NB4 (cell line): ENCODE results near the gene ZNF618.

Source experiments
- DNase-seq: peaks from one replicate; pipeline ENCODE4 v3.0.0; 2010; ENCODE audit warnings: low read depth
- H3K4me3 ChIP-seq: one replicate; pipeline ENCODE4 v1.5.1; 2011; ENCODE audit warnings: mild to moderate bottlenecking, low read depth, low read length, moderate library complexity
- MYC ChIP-seq: IDR thresholded peaks from 2 replicates; pipeline ENCODE4 v1.6.1; 2011; ENCODE audit warnings: low read depth, low read length
- POLR2A ChIP-seq: IDR thresholded peaks from 2 replicates; pipeline ENCODE4 v1.6.1; 2011; ENCODE audit warnings: mild to moderate bottlenecking; ENCODE audit not compliant: insufficient read length; ENCODE audit errors: extremely low read depth
- TF ChIP-seq, protein P1 (sequence below): IDR thresholded peaks from 2 replicates; pipeline ENCODE4 v1.6.1; 2011; ENCODE audit warnings: low read depth, low read length
- TF ChIP-seq, protein P2 (sequence below): IDR thresholded peaks from one replicate; pipeline ENCODE4 v1.5.1; 2012; ENCODE audit warnings: low read depth, low read length

Gene ZNF618

DNA sequence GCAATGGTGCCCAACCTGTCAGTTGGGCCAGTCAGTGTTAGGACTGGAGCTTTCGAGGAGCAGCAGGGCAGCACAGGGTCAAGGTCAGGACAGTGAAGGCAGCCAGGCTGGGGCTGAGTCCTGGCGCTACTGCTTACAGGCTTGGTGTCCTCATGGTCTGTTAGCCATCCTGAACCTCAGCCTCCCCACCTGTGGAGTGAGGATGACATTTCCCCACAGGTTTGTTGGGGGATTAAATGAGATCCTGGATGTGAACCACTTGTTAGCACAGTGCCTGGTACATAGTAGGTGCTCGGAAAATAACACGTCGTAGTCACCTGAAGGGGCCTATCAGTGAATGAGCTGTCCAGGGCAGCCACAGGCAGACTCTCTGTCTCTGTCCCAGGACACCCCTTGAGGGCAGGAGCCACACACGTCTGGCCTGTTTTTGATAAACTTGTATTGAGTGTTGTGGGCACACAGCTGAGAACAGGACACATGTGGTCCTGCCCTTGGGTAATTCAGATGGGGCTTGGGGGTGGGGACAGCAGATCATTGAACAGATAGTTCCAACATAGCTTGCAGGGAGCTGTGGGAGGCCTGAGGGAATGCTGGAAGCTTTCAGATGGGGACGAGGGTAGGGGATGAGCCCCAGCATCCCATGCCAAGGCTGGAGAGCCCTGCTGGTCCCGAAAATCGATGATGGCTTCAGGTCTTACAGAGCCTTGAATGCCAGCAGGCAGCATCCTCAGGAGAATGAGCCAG is 132.7 kb downstream of the ZNF618 start:
- no peak for TF ChIP-seq MYC
- TF ChIP-seq, protein P1, sequence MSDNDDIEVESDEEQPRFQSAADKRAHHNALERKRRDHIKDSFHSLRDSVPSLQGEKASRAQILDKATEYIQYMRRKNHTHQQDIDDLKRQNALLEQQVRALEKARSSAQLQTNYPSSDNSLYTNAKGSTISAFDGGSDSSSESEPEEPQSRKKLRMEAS, result no peak
- TF ChIP-seq POLR2A, result no peak
- TF ChIP-seq, protein P2, sequence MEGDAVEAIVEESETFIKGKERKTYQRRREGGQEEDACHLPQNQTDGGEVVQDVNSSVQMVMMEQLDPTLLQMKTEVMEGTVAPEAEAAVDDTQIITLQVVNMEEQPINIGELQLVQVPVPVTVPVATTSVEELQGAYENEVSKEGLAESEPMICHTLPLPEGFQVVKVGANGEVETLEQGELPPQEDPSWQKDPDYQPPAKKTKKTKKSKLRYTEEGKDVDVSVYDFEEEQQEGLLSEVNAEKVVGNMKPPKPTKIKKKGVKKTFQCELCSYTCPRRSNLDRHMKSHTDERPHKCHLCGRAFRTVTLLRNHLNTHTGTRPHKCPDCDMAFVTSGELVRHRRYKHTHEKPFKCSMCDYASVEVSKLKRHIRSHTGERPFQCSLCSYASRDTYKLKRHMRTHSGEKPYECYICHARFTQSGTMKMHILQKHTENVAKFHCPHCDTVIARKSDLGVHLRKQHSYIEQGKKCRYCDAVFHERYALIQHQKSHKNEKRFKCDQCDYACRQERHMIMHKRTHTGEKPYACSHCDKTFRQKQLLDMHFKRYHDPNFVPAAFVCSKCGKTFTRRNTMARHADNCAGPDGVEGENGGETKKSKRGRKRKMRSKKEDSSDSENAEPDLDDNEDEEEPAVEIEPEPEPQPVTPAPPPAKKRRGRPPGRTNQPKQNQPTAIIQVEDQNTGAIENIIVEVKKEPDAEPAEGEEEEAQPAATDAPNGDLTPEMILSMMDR, result no peak
- H3K4me3 ChIP-seq, result no peak overlapping the region
- no peak for DNase-seq

DNA sequence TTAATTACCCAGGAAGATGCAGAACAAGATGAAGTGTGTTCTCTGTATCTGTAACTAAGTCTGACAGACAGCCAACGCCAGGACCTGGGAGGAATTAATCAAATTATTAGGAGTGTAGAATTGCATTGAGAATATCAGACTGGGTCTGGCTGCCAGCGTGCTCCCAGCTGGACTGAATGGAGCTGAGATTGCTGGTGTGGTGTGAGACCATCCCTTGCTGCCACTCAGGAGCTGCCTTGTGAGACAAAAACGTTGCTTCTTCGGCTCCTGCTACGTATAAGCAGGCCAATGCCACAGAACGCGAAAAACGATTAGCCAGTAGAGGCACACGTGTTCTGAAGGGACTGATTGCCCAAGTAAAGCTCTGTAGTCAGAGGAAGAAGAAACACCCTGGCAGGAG is 135.2 kb downstream of the ZNF618 start:
- TF ChIP-seq, protein P2, result no peak
- TF ChIP-seq MYC, result no peak
- no peak for TF ChIP-seq POLR2A
- TF ChIP-seq, protein P1, result no peak
- no peak overlapping the region for H3K4me3 ChIP-seq
- DNase-seq, result no peak

DNA sequence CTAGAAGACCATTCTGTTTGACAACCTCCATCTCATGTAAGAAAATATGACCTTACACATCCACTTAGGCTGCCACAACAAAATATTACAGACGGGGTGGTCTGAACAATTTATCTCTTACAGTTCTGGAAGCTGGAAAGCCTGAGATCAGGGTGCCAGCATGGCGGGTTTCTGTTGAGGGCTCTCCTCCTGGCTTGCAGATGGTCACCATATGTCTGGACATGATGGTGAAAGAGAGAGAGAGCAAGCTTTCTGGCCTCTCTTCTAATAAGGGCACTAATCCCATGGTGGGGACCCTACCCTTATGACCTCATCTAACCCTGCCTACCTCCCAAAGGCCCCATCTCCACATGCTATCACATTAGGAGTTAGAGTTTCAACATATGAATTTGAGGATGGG is 136.0 kb downstream of the ZNF618 start:
- H3K4me3 ChIP-seq, result no peak overlapping the region
- TF ChIP-seq, protein P2, result no peak
- TF ChIP-seq POLR2A, result no peak
- no peak for DNase-seq

DNA sequence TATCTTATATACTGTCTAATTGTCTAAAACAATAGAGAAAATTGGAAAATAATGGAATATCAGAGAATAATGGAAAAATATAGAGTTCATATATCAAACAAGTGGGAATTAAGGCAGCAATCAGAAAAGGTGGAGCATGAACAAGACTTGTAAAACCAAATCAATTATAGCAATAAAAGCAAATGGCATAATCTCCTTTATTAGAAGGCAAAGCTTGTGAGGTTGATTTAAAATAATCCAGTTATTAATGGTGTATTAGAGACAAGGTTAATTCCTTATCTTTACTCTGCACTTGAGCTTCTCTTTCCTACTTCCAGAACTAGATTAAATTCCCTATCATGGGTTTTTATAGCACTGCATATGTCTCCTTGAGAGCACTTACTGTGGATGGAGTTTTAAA is 137.9 kb downstream of the ZNF618 start:
- DNase-seq, result no peak
- H3K4me3 ChIP-seq, result no peak overlapping the region
- no peak for TF ChIP-seq MYC
- TF ChIP-seq, protein P2, result no peak
- no peak for TF ChIP-seq POLR2A
- TF ChIP-seq, protein P1, result no peak

DNA sequence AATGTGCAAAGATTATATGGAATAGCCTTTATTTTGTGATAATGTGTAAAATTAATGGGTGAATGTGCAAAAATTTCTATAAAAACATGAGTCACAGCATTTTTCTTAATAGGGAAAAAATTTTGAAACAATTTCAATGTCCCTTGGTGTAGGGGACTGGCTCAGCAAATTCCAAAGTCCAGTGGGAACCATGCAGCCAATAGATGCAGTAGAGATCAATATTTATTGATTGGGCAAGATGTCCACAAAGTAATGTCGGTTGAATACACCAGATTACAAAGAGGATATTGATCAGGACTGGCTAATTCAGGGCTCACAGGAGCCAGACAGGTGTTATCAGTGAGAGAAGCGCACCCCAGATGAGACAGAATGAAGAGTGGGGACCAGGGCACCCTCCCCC is 139.5 kb downstream of the ZNF618 start:
- no peak overlapping the region for H3K4me3 ChIP-seq
- TF ChIP-seq, protein P2, result no peak
- TF ChIP-seq, protein P1, result no peak
- TF ChIP-seq MYC (no peak), POLR2A (no peak)
- DNase-seq, result no peak

DNA sequence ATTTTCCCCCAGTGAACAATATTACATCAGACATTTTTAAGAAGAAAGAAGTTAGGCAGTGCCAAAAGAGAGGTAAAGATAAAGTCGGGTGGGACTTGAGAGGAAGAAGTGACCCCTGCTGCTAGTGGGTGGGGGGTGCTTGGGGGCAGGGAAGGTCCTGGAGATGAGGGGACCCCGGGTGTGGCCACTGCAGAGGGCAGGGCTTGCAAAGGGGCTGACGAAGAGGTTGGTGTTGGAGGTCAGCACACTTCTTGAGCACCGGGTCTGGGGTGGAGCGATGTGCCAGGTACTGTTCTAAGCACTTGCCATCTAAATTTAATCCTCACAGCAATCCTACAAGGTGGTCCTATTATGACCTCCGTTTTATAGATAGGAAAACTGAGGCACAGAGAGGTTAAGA is 140.0 kb downstream of the ZNF618 start:
- no peak for DNase-seq
- no peak overlapping the region for H3K4me3 ChIP-seq
- TF ChIP-seq POLR2A (no peak), MYC (no peak)
- TF ChIP-seq, protein P1, result no peak
- TF ChIP-seq, protein P2, result no peak
